ENCODE measurements around the gene TTC39B. TPM values are rescaled to one million over a fixed set of nuclear protein-coding genes. Genes with fewer than 3 reads are reported as not detected.

Gene TTC39B
- total RNA-seq, 1 donor from 2014 or later = 5.2 TPM

DNA sequence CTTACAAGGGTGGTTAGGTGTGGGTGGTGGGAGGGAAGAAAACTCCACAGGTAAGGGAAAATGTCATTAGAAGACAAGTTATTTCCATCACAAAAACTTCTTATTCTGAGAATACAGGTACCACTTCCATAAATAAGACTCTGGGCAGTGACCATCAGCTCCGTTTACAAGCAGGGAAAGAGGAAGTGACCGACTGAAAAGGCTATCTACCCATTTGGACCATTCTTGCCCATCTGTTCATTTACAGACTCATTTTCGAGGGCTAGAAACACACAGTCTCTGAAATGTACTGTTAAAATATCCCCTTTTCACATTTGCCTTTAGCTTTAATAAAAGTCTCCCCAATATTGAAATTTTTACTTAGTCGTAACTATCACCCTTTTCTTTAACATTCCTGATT lies 79.5 kb downstream of the TTC39B start:
- DNase-seq (ENCODE audit: low read depth, low spot score) = no peak

DNA sequence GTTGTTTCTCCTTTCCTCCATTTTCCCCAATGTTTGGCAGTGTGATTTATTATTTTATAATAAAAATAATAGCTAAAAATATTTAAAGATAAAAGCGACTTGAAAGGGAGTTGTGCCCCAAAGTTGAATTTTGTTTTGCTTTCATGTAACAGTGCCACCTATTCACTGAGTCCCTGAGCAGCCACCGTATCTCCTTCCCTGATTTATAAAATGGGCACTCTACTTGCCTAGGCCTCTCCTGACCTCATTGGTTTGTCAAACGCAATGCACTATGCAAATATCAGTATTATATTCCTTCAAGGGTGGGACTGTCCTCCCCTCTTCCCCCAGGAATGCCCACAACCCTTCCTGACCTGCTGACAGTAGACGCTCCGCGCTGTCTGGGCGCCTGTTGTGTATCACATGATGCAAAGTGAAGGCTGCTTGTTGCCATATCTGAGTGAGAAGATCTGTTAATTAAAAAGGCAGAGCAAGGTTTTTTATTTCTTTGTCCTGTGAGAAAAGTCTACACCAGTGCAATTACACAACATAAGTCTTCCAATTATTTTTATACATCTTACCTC lies 81.4 kb downstream of the TTC39B start:
- DNase-seq (ENCODE audit: low read depth, low spot score) = no peak

DNA sequence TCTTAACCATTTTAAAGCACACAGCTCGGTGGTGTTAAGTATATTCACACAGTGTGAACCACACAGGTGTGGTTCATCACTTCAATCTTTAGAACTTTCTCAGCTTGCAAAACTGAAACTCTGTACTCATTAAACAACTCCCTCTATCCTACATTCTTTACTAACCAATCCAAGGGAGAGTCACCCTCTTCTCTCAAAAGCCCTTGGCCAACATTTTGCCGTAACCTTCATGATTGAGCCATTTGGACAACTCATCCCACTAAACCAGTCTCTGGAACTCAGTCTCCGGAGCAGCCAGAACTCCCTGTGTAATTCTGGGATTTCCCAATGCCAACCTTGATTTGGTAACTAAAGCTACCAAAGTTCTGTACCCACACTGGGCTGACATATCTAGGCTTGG lies 84.7 kb downstream of the TTC39B start:
- DNase-seq (ENCODE audit: low read depth, low spot score) = no peak

DNA sequence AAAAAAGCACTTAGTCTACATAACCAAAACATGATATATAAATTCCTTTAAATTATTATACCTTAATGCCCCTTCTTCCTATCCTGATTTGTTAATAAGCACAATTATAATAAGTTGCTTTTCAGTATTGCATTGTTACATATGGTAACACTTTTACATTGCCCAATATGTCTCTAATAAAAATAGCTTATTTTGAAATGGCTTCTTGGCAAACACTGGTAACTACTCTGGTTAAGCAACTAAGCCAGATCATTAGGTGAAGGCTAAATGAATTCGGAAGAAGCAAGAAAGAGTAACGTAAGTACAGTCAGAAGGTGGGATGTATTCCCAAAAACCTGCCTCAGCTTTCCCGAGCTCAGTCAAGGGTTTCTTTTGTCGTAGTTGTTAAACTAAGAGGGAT lies 85.3 kb downstream of the TTC39B start:
- DNase-seq (ENCODE audit: low read depth, low spot score) = no peak

DNA sequence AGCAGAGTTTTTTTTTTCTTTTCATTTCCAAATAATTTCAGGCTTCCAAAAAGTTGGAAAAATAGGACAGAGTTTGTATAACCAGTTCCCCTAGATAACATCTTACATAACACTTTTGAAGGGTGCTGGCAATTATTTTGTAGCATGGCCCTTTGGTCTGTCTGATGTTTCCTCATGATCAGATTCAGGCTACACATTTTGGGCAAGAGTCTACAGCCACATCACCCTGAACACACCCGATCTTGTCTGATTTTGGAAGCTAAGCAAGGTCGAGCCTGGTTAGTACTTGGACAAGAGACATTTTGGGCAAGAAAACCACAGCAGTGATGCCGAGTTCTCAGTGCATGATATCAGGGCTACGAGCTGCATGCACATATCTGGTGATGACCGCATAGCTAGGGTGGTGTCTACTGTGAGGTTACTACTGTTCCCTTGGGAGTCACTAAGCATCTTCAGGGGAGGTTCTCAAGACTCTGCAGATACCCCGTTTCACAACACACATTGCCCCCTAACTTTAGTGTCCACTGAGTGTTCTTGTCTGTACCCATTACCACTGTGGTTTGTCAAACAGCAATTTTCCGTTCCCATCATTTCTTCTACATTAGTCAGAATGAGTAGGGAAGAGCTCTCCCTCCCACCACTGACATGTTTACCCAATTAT lies 86.2 kb downstream of the TTC39B start:
- DNase-seq (ENCODE audit: low read depth, low spot score) = no peak

DNA sequence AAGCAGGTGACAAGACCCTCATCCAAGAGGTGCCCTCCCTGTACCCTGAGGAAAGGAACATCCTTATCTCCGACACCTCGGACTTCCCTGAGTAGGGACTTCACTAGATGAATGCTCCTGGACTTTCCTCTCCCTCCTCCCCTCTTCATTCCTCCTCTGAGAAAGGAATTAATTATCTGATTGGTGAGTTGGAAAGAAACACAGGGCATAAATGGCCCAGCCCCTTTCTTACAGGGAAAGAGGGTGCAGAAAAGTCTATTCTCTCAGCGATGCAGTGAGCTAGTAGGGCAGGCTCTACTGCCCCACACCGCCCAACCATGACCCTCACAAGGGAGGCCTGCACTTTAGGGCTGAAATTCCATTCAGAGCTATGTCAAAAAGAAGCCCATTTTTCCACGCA lies 87.5 kb downstream of the TTC39B start:
- no peak for DNase-seq (ENCODE audit: low read depth, low spot score)

DNA sequence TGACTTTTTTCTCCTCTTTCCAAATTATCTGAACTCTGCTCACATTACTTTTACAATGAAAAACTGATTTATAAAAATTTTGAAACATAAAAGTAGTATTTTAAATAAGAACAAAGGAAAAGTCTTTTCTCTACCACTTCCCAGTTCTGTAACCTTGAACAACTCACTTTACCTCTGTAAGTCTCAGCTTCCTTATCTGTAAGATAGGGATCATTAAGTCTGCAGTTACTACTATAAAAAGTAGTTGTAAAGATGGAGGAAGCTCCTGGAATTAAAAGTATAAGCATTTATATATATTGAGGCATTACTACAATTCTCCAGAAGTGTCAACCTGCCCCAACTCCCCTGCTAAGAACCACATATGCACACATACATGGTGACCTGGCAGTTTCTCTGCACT lies 88.0 kb downstream of the TTC39B start:
- DNase-seq (ENCODE audit: low read depth, low spot score) = no peak

DNA sequence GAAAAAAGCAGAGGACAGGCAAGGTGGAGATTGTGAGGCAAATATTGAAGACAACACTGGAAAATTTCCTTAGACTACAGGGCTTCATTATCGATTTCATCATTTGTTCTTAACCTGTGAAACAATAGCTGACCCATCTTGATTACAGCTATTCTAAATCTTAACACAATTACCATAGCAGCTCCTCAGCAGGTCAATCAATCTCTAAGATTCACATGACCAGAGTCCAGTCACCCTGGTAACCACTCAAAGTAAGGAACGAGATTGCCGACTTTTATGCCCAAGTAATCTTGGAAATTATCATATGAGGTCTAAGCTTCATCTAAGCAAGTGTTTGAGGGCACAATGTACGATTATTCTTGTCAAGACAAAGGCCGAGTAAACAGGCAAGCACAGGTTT lies 93.8 kb downstream of the TTC39B start:
- DNase-seq (ENCODE audit: low read depth, low spot score) = no peak

DNA sequence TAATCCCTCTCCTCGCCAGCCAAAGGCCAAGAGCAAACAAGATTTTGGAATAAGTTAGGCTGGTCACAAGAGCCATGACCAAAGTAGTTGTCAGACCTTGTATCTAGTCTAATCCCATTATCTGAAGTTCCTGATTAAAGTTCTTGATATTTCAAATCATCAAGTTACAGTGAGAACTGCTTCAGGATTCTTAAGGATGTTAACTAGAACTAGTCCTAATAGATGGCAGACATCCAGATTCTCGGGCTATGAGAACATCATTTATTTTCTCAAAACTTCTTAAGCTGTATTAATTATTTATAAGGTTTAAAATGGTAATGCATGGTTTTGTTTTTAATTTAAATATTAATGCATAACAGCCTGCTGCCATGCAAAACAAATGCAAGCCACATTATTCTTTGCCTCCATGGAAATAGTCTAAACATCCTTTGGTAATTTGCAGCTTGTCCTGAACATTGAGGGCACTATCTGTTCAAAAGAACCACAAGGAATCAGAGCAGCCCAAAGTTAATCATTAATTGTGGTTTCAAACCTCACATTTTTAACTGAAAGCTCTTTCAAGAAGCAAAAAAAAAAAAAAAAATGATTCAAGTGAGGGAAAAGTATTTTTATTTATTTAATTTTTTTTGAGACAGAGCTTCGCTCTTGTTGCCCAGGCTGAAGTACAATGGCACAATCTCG lies 95.1 kb downstream of the TTC39B start:
- DNase-seq (ENCODE audit: low read depth, low spot score) = no peak

DNA sequence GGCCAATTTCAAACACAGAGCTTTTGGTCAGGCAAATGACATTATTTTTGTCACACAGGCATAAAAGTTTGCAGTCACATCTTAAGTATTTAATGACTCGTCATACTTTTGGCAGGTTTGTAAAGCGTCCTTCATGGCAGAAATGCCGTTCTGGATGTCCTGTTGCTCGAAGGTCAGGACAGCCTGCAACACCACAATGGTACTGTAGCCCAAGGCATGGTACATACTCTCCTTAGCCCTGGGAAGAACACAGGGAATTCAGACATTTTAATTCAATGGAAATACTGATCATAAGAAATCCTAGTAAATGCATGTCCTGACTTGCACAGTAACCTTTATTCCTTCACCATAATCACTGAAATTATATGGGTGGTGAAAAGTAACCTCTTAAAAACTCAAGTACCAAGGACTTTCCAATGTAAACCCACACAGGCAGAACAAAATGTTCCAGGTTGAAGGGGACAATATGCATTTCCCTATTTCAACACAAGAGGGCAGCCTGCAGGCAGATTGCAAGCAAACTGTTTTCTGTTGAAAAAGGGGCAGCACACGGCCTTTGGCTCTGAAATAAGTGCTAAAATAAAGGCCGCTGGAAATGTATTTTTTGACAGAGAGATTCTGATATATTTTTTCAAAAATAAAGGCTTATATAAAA lies 95.7 kb downstream of the TTC39B start:
- peak; percentile 32 for DNase-seq (ENCODE audit: low read depth, low spot score)

DNA sequence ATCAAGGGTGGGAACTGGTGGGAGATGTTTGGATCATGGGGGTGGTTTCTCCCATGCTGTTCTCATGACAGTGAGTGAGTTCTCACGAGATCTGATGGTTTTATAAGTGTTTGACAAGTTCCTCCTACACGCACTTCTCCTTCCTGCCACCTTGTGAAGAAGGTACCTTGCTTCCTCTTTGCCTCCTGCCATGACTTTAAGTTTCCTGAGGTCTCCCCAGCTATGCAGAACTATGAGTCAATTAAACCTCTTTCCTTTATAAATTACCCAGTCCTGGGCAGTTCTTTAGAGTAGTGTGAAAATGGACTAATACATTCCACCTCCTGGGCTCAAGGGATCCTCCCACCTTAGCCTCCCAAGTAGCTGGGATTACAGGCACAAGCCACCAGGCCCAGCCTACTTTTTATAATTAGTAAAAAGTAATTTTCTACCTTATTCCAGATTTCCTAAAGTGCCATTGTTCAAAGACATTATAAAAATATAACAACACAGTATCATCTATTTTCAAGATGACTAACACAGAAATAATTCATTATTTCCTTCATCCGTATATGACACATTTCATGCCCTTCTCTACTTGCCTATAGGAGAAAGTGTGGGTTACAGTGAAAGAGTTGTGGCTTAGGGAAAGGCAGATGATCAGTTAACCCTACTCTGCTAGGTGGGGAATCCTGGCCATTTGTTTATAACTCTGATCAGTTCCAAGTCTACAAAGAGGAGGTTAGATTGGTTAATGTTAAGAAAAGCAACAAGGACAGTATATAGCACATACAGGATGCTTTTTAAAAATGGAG lies 99.9 kb downstream of the TTC39B start:
- DNase-seq (ENCODE audit: low read depth, low spot score) = no peak

DNA sequence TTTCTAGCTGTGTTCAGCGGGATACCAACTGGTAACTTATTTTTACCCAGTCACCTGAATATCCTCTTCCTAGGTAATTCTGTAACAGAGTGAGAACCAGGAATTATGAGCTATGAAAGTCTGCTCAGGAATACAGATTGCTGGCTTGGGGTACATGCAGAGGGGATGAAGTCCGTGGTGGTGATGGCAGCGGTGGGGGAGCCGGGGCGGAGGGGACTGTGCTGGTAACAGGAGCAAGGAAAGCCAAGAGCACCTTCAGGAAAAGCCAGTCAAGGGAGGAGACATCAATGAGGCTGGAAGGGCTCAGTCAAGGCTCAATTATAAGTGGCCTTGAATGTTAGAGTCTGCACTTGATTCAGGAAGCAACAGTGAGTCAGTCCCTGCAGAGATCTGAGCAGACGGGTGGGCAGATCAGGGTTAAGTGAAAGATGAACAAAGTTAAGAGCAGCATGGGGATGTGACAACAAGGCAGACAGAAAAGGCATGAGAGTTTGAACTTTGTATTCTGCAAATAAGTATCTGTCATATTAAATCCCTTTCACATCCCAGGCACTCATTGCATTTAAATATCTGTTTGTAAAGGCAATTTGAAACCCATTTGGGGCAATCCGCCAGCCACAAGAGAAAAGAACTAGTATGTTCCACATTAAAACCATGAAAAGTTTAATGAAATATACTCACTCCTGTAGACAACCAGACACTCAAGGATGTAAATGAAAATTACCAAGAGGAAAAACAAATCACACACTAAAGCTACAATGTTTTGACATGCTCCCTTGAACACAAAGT lies 101.2 kb downstream of the TTC39B start:
- DNase-seq (ENCODE audit: low read depth, low spot score) = no peak

DNA sequence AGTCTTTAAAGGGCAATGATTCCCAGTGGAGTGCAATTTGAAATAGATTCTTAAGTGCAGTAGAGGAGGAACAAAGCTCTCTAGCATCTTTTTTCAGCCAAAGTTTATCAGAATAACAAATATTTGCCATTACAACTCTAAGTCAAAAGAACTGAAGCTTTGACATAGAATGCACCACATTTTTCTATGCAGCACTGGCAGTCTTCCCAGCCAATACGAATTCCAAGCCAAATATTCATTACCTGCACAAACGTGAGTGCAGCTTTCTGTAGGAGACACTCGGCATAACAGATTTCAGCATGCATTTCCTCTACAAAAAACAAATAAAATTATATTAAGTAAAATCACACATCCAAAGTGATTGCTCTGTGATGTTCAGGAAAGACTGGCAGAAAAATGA lies 103.4 kb downstream of the TTC39B start:
- DNase-seq (ENCODE audit: low read depth, low spot score) = no peak

DNA sequence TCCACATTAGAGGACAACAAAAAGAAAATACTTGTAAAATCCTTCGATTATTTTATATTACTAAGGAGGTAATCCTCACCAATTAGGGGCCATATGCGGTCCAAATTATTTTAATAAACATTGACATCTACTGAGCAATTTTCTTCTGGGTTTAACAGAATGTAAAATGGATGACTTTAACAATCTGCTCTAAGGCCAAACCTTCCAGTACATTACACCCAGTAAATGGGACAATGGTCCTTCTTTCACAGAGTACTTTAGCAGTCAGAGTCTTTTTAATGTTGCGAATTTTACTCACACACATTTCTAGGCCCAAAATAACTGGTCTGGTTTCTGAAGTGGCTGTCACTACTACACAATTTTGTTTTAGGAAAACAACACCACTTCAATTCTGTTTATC lies 106.9 kb downstream of the TTC39B start:
- no peak for DNase-seq (ENCODE audit: low read depth, low spot score)

DNA sequence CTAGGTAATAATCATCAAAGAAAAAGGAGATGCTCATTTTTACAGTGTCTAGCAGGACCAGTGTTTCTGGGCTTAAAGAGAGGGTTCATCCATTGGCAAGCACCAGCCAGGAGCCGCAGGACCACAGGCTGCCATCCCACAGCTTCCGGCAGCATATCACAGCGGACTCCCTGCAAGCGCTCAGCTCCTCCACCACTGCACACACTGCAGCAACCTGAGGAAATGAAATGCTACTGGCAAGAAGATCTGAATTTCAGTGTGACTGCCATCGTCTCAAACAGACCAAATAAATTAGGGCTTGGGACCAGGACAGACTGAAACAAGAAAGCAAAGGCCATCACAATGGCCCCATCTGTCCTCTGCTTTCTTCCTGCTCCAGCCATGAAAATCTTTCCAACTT lies 114.2 kb downstream of the TTC39B start:
- DNase-seq (ENCODE audit: low read depth, low spot score) = no peak

DNA sequence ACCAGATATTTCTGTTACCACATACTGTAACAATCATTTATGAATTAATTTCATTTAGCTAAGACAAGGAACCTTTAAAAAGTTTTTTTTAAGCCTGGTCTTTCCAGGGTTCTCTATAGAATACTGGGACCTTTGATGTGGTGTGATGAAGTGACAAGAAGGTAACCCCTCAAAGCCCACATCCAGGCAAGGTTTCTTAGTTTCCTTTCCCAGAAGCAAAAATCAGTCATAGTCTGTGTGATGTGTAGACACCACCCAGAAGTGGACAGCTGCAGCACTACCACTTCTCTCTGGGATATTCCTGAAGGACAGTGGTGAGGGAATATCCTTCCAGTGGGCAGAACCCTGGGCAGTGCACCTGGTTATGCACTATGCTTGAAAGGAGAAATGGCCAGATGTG lies 115.6 kb downstream of the TTC39B start:
- no peak for DNase-seq (ENCODE audit: low read depth, low spot score)

DNA sequence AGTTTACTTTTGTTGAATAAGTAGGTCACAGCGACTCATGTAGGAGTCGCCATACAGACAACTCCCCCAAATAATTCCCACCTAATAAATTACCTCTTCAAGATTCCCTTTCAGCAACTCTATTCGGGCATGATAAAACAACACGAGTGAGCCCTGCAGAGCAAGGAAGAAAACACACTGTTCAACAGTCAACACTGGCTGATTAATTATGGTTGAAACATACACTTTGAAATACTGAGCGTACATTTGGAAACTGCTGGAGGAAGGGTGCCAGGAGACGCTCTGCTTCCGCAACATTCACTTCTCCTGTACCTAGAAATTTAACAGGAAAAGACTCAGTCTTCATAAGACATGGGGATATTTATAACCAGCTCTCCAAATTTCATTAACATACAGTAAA lies 117.5 kb downstream of the TTC39B start:
- DNase-seq (ENCODE audit: low read depth, low spot score) = no peak

DNA sequence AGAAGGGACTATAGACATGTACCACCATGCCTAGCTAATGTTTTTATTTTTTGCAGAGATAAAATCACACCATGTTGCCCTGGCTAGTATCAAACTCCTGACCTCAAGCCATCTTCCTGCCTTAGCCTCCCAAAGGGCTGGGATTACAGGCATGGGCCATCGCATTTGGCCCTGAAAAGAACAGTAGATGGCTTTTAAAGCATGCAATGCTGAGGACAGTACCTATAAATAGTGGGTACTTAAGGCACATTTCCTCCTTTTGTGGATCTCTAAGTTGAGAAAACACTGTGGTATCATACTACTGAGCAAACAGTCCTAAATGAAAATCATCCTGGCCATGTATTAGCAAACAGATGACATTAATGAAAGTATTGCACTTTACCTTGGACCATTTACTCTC lies 119.4 kb downstream of the TTC39B start:
- no peak for DNase-seq (ENCODE audit: low read depth, low spot score)

DNA sequence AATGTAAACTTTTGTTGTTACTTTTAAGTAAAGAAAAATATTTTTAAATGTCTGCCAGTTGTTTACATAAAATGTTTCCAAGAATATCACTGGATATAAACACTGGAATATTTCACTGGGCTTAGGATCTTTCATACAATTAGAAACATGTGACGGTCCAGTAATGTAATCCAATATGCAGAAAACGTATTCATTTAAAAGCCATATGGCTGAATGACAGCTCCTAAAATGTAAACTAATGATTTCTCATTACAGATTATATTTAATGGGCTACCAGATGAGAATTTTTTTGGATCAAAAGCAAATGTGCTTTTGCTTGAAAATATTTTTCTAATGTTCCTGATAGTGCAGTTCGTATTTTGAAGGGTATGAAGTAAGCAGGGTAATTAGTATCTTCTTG lies 124.3 kb downstream of the TTC39B start:
- DNase-seq (ENCODE audit: low read depth, low spot score) = no peak

DNA sequence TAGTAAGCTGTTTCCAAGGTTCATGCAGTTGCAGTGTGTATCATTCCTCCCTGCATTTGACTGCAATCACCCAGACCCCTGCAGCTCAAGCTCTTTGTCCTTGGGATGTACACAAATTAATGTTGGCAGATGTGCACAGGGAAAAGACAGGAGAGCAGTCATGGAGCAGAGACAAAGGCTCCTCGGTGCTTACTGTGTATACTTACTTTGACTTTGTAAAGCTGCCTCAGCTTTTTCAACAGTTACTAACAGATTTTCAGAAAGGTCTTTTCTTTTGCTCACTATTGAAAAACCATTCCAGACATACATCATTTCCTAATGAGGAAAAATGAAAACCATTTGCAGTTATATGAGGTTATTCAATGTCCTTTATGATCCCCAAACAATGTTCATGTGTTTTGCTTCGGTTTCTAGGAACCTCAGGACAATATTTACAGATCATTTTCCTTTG lies 124.9 kb downstream of the TTC39B start:
- no peak for DNase-seq (ENCODE audit: low read depth, low spot score)

DNA sequence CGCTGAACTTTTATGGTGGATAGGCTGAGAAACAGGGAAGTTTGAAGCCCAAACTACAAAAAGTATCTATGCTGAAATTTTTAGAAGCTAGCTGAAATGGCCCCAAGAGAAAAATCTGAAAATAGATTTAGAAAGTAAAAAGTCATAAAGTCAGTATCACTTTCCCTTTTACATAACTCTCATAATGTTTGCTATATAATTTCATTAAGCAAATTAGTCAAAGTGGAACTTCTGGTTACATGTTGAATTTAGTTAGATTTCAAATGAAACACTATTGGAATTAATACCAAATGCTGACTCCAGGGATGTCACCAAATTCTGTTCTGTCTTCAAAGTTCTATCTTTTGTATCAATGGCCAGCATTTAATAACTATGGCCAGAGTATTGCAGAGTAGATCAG lies 126.9 kb downstream of the TTC39B start:
- DNase-seq (ENCODE audit: low read depth, low spot score) = no peak

Data from pulmonary artery endothelial cell (primary cell).